ENCODE measurements around the gene TYW3.

Gene TYW3

DNA sequence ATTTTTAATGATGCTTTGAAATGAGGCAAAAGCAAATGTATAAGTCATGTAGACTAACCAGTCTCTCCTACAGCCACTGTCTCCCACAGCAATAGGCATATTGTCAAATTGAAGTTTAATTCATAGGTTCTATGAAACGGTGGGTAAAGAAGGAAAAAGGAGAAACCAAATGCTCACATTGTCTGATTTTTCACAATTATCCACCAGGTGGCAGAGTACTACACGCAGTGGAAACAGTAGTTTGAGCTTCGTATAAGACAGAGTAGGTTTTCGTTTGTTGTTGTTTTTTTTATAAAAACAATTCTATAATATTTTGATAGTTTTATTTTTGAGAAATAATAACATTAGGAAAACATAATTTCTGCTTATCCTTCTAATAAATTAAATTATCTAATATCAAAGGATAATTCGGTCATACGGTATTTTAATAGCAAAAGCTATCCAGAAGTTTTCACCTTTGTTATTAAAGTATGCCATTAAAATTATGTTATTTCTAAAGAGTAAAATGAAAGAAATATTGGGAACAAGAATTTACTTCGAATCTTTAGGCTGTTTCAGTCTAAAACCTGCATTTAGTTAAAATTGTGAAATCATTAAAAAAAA is 39.1 kb downstream of the TYW3 start:
- DNase-seq (ENCODE audit: low read depth): peak; percentile 48
- TF ChIP-seq, protein P1, sequence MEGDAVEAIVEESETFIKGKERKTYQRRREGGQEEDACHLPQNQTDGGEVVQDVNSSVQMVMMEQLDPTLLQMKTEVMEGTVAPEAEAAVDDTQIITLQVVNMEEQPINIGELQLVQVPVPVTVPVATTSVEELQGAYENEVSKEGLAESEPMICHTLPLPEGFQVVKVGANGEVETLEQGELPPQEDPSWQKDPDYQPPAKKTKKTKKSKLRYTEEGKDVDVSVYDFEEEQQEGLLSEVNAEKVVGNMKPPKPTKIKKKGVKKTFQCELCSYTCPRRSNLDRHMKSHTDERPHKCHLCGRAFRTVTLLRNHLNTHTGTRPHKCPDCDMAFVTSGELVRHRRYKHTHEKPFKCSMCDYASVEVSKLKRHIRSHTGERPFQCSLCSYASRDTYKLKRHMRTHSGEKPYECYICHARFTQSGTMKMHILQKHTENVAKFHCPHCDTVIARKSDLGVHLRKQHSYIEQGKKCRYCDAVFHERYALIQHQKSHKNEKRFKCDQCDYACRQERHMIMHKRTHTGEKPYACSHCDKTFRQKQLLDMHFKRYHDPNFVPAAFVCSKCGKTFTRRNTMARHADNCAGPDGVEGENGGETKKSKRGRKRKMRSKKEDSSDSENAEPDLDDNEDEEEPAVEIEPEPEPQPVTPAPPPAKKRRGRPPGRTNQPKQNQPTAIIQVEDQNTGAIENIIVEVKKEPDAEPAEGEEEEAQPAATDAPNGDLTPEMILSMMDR (IDR thresholded peaks at IDR 0.05; ENCODE audit: low read depth, low read length): peak; percentile 45
- TF ChIP-seq, protein P2, sequence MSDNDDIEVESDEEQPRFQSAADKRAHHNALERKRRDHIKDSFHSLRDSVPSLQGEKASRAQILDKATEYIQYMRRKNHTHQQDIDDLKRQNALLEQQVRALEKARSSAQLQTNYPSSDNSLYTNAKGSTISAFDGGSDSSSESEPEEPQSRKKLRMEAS (IDR thresholded peaks at IDR 0.05; ENCODE audit: low read depth, low read length): no peak
- TF ChIP-seq MYC (IDR thresholded peaks at IDR 0.05; ENCODE audit: low read depth, low read length) (0 out of 2 replicates have a peak, but pooled peaks have one; percentile 10), POLR2A (IDR thresholded peaks at IDR 0.05; ENCODE audit: extremely low read depth, insufficient read length) (no peak)
- H3K4me3 ChIP-seq (ENCODE audit: low read depth, low read length): no peak overlapping the region

DNA sequence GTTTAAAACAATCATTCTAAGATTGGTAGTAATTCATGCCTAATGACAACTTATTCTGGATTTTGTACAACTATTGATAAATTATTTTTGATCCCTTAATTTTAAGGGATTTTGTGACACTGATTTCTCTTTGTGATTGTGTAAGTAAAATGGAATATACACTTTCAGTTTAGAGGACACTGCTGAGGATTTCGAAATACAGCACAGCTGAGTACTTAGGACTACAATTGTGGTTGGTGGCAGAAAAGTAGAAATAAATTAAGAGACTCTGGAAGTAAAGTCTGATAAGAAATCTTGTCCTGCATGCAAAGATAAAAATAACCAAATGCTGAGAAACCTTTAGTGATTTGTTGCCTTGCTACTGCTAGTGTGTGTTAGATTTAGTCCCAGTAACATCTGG is 40.0 kb downstream of the TYW3 start:
- DNase-seq (ENCODE audit: low read depth): peak; percentile 23
- no peak overlapping the region for H3K4me3 ChIP-seq (ENCODE audit: low read depth, low read length)
- TF ChIP-seq, protein P1 (IDR thresholded peaks at IDR 0.05; ENCODE audit: low read depth, low read length): no peak
- TF ChIP-seq POLR2A (IDR thresholded peaks at IDR 0.05; ENCODE audit: extremely low read depth, insufficient read length) (no peak), MYC (IDR thresholded peaks at IDR 0.05; ENCODE audit: low read depth, low read length) (no peak)
- TF ChIP-seq, protein P2 (IDR thresholded peaks at IDR 0.05; ENCODE audit: low read depth, low read length): no peak

DNA sequence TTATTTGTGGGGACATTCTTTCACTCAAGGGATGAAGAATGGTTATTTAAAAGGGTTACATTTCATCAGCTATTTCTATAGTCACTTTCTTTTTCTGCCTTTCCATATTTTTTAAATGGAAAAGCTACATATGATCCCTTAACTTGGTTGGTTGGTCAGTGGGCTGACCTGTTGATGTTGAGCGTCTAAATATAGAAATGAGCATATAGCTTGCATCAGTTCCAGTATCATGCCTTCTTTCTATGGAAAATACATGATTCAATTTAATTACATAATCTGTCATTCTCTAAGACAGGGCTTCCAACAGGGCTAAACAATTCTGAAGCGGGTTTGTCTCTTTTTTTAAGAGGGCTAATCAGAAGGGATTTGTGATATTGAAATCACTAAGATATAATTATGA is 40.6 kb downstream of the TYW3 start:
- H3K4me3 ChIP-seq (ENCODE audit: low read depth, low read length): no peak overlapping the region
- TF ChIP-seq MYC (IDR thresholded peaks at IDR 0.05; ENCODE audit: low read depth, low read length) (no peak), POLR2A (IDR thresholded peaks at IDR 0.05; ENCODE audit: extremely low read depth, insufficient read length) (no peak)
- TF ChIP-seq, protein P2 (IDR thresholded peaks at IDR 0.05; ENCODE audit: low read depth, low read length): no peak
- TF ChIP-seq, protein P1 (IDR thresholded peaks at IDR 0.05; ENCODE audit: low read depth, low read length): no peak
- no peak for DNase-seq (ENCODE audit: low read depth)

DNA sequence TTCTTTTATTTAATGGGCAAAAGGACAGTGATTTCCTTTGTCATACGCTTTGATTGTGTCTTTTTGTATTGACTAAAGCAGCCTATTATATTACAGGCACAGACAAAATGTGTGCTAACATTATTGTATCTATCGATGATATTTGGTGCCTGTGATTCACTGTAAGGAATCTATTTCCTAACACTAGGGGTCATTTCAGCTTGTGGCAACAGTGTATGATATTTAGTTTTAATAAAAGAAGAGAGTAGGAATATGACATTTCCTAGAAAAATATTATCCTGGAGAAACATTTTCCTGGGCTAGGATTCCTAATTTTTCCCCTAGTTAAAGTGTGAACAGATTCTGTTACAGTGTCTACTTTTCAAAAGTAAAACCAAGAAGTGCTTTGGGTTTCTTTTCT is 42.8 kb downstream of the TYW3 start:
- H3K4me3 ChIP-seq (ENCODE audit: low read depth, low read length): no peak overlapping the region
- DNase-seq (ENCODE audit: low read depth): no peak
- TF ChIP-seq, protein P1 (IDR thresholded peaks at IDR 0.05; ENCODE audit: low read depth, low read length): no peak

DNA sequence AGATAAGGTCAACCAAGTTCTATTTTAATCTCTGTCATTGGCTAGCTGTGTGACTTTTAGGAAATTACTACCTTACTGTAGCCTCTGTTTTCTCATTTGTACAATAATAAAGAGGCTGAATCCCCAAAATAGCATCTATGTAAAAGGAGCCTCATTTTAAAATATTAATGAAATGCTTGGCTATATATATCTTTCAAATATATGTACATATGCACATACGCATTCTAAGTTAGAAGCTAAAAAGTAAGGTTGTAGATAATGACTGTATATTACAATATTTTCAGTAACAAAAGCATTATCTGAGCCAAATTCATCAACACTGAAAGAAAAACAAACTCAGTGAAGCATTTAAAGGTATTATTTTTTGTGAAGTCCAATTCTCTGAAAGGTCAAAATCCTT is 44.6 kb downstream of the TYW3 start:
- TF ChIP-seq MYC (IDR thresholded peaks at IDR 0.05; ENCODE audit: low read depth, low read length): no peak
- TF ChIP-seq, protein P2 (IDR thresholded peaks at IDR 0.05; ENCODE audit: low read depth, low read length): no peak
- TF ChIP-seq, protein P1 (IDR thresholded peaks at IDR 0.05; ENCODE audit: low read depth, low read length): no peak
- no peak for TF ChIP-seq POLR2A (IDR thresholded peaks at IDR 0.05; ENCODE audit: extremely low read depth, insufficient read length)
- no peak for DNase-seq (ENCODE audit: low read depth)
- H3K4me3 ChIP-seq (ENCODE audit: low read depth, low read length): no peak overlapping the region

DNA sequence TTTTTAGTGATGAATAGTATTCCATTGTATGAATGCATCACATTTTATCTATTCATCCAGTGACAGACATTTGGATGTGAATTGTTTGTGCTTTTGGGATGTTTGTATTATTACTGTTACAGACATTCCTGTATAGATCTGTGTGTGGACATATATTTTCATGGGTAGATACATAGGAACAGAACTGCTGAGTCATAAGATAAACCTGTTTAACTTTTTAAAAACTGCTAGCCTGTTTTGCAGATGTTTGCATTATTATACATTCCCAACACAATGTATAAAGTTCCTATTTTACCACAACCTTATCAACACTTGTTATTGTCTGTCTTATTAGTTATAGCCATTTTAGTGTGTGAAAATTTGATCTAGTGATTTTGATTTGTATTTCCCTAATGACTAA is 46.8 kb downstream of the TYW3 start:
- DNase-seq (ENCODE audit: low read depth): no peak
- TF ChIP-seq POLR2A (IDR thresholded peaks at IDR 0.05; ENCODE audit: extremely low read depth, insufficient read length) (no peak), MYC (IDR thresholded peaks at IDR 0.05; ENCODE audit: low read depth, low read length) (no peak)
- TF ChIP-seq, protein P2 (IDR thresholded peaks at IDR 0.05; ENCODE audit: low read depth, low read length): no peak
- TF ChIP-seq, protein P1 (IDR thresholded peaks at IDR 0.05; ENCODE audit: low read depth, low read length): no peak
- no peak overlapping the region for H3K4me3 ChIP-seq (ENCODE audit: low read depth, low read length)
